CD4-positive, alpha-beta T cell treated with Interleukin-2 at 100 ng/mL for 4 hours (primary cell): ENCODE results near the gene REC8.
"Not testable (repeated sequence)": the region's sequence is repeated elsewhere in the genome, so short reads cannot be mapped to it uniquely, and the experiment has no call there.

Experiments
- DNase-seq: peaks from one replicate; pipeline ENCODE4 v3.0.0-alpha.2; 2020; ENCODE audit warnings: low spot score

REC8 gene

DNA sequence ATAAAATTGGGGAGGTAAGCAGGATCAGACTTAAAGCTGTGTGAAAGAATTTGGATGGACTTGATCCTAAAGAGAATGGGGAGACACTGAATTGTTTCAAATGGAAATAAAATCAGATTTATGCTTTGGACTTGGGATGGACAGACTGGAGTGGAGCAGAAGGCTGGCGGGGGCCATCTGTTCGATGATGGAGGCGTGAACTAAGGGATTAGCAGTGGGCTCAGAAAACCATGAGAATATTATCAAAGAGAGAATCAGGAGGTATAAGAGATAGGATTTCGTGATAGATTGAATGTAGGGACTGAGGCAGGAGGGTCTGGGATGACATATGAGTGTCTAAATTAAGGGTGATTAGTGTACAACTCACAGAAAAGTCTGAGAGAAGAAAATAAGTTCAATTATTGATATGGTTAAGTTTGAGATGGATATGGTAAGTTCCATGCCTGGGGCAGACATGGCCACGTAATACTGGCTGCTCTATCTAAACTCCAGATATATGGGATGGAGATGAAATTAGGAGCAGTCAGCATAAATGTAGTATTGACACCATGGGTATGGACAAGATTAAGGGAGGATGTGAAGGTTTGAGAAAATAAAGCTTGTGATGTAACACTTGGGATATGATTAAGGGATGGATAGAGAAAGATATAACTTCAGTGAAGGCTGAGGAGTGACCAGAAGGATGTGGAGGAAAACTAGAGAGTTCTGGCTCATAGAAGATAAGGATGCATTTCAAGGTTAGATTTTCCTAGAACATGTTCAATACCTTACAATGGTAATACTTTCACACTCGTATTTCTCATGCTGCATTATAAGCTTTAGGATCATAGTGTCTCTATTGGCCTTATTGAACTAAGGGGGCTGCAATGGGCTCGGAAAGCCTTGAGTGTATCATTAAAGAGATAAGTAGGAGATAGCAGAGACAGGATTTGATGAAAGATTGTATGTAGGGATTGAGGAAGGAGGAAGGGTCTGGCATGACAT lies 32.6 kb downstream of the REC8 start:
- no peak for DNase-seq

GRCh38 chr14:24206260-24207103 lies 34.6 kb downstream of the REC8 start:
- DNase-seq = no peak

DNA sequence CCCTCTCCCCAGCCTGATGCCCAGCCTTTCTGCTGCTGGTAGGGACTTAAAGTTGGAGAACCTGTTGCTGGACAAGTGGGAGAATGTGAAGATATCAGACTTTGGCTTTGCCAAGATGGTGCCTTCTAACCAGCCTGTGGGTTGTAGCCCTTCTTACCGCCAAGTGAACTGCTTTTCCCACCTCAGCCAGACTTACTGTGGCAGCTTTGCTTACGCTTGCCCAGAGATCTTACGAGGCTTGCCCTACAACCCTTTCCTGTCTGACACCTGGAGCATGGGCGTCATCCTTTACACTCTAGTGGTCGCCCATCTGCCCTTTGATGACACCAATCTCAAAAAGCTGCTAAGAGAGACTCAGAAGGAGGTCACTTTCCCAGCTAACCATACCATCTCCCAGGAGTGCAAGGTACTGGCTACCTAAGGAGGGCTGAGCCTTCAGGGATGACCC lies 35.2 kb downstream of the REC8 start:
- DNase-seq = peak; percentile 15

DNA sequence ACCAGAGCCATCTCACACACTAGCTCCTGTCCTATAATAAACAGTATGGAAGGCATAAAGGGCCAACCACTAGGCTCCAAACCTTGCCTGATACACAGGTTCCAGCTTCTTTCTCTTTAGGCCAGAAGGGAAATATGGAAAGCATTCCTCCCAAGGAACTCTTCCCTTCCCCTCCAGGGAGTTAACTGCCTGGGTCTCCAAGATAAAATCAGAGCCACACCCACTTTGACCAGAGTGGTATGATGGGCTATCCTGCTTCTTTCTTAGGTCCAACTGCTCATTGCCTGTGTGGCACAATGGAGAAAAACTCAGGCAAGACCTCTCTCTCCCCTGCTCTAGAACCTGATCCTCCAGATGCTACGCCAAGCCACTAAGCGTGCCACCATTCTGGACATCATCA lies 35.7 kb downstream of the REC8 start:
- DNase-seq = no peak

DNA sequence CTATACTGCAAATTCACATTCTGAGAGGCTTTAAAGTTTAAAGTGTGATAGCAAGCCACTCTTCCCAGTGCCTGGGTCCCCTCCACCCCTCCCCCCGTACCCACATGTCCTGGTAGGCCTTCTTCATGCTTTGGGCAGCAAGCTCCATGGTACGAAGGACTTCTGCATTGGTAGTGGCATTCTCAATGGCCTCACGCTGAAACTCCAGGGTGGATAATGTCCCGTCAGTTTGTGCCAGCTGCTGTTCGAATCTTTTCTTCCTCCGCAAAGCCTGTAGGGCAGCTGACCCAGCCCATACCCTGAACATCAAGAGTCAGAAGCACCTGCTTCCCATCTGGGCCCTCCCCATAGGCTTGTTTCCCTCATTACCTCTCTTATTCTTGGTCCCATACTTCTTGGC lies 39.4 kb downstream of the REC8 start:
- no peak for DNase-seq

DNA sequence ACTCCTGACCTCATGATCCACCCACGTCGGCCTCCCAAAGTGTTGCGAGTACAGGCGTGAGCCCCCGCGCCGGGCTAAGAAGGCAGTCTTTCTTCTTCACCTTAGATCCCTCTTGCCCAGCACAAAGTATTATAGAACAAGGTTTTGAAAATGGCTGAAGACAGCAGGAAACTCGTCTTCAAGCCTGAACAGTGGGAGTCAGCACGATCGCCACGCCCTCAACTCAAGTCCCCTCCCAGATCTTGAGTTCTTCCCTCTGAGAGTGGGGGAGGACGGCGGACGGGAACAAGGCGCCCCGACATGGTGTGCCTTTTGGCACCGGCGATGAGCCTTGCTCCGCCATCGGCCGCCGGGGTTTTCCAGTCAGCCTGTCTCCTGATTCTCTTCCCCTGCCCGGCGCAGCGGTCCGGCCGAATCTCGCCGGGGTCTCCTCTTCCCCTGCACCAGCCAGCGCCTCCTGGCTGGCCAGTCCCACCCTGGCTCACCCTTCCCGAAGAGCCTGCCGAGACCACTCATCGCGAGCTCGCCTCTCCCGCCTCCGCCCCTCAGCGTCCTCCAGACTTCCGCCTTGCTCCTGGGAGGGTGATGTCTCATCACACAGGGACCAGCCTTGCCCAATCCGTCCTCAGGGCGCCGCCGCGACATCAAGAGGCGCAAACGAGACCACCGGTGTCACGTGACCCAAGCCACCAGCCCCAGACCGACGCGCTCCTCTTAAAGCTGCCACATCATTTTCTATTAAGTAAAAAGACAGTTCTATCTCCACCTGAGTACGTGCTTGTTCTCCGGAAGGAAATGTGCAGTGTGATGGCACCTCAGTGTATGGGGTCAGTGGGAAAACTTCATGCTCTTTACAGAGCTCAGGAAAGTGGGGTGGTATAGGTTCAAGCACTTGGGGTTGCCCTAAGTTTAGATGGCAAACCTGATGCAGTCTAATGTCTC lies 41.3 kb downstream of the REC8 start, which contains the start of gene CHMP4A:
CHMP4A (minus strand) TSS at position 565 of the 942 bp plus-strand sequence; CDS start at position 516, 49 bp downstream.
- peak; percentile 97 for DNase-seq

DNA sequence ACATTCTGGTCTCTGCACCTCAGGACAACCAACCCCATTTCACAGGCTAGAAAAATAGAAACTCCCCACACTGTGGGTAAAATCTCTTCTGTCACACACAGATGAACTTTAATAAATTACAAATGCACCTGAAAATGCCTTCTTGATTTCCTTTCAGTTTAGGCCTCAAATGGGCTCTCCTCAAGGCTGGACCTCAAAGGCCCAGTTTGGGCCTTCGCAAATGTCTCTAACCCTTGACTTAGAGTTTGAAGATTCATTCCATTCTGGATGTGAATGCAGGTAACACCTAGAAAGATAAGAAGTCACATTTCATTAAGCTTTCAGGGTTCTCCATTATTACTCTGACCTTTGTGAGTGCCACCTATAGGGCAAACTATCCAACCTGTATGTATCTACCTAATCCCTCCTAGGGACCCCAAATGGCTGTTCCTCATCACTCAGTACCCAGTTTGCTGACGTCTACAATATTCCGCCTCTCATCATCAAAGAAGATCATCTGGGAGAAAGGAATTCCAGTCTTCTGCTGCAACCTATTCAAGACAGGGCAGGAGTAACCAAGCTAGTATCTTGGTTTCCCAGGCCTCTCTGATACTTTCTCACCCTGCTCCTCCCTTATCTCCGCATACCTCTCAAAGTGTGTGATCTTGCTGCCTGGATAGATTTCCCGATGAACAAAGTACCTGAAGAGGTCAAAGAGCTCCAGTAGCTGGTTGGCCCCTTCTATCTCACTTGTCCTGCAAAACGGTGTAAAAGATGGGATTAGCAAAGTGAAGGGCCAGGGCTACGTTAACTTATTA lies 42.2 kb downstream of the REC8 start:
- DNase-seq = no peak

- peak; percentile 89 for DNase-seq
Measured at GRCh38 chr14:24215495-24216344, 43.8 kb downstream of the REC8 start, which contains the start of gene MDP1. Gene MDP1 (minus strand): TSS chr14:24216066. CDS start chr14:24215955, 111 bp downstream.

DNA sequence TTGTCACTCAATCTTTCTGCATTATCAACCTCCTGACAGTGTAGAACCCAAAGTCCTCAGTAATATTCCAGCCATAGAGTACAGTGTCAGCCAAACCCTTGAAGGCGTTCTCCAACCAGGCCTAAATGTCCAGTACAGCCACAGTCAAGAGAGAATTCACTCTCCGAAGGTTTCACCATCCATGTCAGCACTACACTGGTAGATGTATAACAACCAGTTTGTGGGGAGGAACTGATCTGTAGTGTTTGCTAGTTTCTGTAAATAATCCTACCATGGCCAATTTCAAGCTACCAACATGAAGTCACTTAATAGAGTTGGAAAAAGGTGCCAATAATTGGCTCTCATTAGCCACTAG lies 44.4 kb downstream of the REC8 start:
- no peak for DNase-seq

DNA sequence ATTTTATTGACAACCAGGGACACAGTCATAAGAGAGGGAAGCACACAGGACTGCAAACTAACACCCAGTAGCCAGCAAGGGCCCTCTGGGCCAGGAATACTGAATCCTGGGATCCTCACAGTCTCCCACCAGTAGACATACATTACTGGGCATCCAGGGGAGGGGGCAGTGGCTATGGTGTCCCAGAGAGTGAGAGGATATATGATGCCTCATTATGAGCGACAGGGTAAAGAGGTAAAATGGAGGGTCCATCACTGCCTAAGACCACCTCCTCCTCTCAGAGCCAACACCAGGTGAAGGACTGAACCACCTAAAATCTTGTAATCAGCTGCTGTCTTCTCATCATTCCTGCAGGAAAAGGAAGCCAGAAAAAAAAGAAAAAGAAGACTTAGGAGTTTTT lies 45.0 kb downstream of the REC8 start:
- not testable (repeated sequence) for DNase-seq

DNA sequence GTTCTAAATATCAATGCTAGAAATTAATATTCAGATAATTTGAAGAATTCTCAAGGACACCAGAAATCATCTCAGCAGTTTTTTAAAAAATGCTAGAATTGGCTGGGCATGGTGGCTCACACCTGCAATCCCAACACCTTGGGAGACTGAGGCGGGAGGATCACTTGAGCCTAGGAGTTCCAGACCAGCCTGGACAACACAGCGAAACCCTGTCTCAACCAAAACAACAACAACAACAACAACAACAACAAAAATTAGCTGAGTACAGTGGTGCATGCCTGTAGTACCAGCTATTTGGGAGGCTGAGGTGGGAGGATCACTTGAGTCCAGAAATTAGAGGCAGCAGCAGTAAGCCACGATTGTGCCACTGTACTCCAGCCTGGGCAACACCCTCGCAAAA lies 47.2 kb downstream of the REC8 start:
- no peak for DNase-seq

GRCh38 chr14:24219521-24219920 lies 47.6 kb downstream of the REC8 start:
- no peak for DNase-seq

DNA sequence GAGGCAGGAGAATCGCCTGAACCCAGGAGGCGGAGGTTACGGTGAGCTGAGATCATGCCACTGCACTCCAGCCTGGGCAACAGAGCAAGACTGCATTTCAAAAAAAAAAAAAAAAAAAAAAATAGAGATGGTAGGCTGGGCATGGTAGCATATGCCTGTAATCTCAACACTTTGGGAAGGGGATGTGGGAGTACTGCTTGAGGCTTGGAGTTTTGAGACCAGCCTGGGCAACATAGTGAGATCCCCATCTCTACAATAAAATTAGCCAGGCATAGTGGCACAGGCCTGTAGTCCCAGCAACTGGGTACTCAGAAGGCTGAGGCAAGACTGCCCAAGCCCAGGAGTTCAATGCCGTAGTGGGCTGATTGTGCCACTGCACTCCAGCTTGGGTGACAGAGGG lies 51.1 kb downstream of the REC8 start:
- not testable (repeated sequence) for DNase-seq

- DNase-seq = no peak
Measured at GRCh38 chr14:24224618-24225071, 52.8 kb downstream of the REC8 start.

DNA sequence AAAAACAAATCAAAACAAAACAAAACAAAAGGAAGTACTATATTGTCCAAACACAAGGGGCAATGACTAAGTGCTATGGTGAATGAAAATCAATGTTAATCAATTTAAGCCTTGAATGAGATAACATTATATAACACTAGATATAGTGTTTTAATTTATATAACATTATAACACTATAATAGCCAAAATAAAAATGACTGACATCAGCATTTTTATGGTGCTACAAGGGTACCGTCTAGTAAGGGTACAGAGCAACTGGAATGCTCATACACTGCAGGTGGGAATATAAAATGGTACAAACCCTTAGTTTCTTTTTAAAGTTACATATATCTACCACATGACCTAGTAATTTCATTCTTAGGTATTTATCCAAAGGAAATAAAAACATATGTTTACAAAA lies 54.6 kb downstream of the REC8 start:
- DNase-seq = no peak

DNA sequence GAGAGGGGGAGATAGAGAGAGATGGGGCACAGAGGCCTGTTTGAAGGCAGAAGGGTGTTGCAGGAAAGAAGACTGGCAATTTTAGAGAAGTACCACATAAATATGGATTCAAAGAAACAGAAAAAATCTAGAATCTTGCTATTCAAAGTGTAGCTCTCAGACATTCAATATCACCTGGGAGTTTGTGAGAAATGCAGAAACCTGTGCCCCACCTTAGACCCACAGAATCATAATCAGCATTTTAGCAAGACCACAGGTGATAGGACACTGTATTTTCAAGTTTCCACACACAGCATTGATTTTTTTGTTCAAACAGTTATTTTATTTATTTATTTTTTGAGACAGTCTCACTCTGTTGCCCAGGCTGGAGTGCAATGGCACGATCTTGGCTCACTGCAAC lies 57.0 kb downstream of the REC8 start:
- no peak for DNase-seq
